Ishikawa (cell line): ENCODE results near the gene BPIFA1.

Experiments used
- CEBPB ChIP-seq: IDR thresholded peaks from 2 replicates; pipeline ENCODE4 v1.6.1; 2012
- CREB1 ChIP-seq: IDR thresholded peaks from 2 replicates; pipeline ENCODE4 v1.6.1; 2012; ENCODE audit warnings: low read depth
- EGR1 ChIP-seq: IDR thresholded peaks from 2 replicates; pipeline ENCODE4 v1.6.1; 2012
- FOXM1 ChIP-seq: IDR thresholded peaks from 2 replicates; pipeline ENCODE4 v1.6.1; 2012; ENCODE audit warnings: low read depth, borderline replicate concordance
- MAX ChIP-seq: IDR thresholded peaks from 2 replicates; pipeline ENCODE4 v1.6.1; 2012
- NFIC ChIP-seq: IDR thresholded peaks from 2 replicates; pipeline ENCODE4 v1.6.1; 2012
- RAD21 ChIP-seq: IDR thresholded peaks from 2 replicates; pipeline ENCODE4 v1.6.1; 2012; ENCODE audit warnings: low read depth
- REST ChIP-seq: IDR thresholded peaks from 2 replicates; pipeline ENCODE4 v1.6.1; 2012; ENCODE audit warnings: low read depth, mild to moderate bottlenecking
- TAF1 ChIP-seq: IDR thresholded peaks from 2 replicates; pipeline ENCODE4 v1.6.1; 2012; ENCODE audit warnings: low read depth, mild to moderate bottlenecking
- TCF12 ChIP-seq: IDR thresholded peaks from 2 replicates; pipeline ENCODE4 v1.6.1; 2012; ENCODE audit warnings: low read depth
- TEAD4 ChIP-seq: IDR thresholded peaks from 2 replicates; pipeline ENCODE4 v1.6.1; 2012
- USF1 ChIP-seq: IDR thresholded peaks from 2 replicates; pipeline ENCODE4 v1.6.1; 2012
- YY1 ChIP-seq: IDR thresholded peaks from 2 replicates; pipeline ENCODE4 v1.6.1; 2012; ENCODE audit warnings: low read depth
- ZBTB7A ChIP-seq: IDR thresholded peaks from 2 replicates; pipeline ENCODE4 v1.6.1; 2012; ENCODE audit warnings: low read depth

BPIFA1 gene

DNA sequence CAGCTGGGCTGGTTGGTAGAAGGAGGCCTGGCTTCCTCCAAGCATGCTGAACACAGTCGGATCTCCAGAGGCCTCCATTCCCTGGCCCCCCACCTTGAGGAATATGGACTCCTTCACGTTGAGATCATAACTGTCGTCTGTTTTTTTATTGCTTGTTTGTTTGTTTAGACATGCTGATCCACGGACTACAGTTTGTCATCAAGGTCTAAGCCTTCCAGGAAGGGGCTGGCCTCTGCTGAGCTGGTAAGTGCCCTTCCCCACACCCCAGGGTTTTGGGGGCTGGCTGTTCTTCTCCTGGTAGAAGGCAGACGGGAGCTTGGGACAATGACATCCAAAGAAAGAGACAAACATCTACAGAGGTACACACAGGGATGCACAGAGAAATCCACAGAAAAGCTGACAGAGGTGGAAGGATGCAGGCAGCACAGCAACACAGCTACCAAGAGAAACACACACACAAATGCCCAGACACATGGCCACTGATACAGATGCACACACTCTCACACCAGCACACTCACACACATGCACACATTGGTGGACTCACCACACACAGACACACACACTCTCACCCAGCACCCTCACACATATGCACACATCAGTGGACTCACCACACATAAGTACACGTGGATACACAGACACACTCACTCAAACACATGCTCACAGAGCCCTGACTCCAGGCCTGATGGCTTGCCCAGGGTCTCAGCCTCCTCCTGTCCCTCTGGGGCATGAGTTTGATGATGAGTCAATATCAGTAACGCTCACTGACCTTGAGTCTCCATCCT is 6.7 kb downstream of the BPIFA1 start:
- TF ChIP-seq MAX (no peak), USF1 (no peak), ZBTB7A (no peak), CREB1 (no peak), NFIC (no peak), EGR1 (no peak), FOXM1 (no peak), TEAD4 (no peak), YY1 (no peak), REST (no peak)

DNA sequence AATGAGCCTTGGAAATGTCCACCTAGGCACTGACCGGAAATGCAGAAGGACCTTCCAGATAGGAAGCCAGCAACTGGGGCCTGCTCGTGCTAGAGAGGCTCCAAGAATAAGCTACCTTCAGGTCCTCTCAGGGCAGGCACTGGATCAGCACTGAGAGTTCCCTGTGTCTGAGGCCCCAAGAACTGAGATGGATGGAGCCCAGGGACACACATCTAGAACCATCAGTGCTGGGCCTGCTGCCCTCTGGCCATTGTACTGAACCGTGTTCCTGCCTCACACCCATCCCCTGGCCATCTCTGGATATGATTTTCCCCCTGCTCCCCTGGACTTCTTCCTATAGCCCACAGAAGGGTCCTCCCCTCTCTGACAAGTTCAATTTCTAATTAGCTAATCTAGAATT is 10.3 kb downstream of the BPIFA1 start:
- TF ChIP-seq ZBTB7A, result no peak
- no peak for TF ChIP-seq USF1
- TF ChIP-seq REST, result peak; percentile 20; the same call in 1 of the 2 replicates
- TF ChIP-seq TAF1, result no peak
- no peak for TF ChIP-seq RAD21

DNA sequence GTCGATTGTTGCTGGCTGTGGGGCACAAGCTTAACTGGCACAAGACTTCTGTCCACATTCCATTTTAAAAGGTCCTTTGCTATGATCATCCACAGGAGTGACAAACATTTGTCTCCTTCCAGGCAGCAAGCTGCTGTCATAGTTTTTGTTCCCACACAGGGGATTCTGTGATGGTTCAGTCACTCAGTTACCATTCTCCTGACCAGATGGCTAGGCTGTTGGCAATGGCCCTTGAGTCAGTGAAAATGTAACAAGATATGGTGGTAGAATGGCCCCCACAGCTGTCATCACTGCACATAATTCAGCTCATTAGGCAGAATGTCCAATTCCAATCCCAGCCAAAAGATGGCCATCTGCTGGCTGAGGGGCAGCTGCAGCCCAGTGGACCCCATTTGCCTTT is 13.7 kb downstream of the BPIFA1 start:
- TF ChIP-seq REST (no peak), USF1 (no peak), TEAD4 (no peak), FOXM1 (no peak), ZBTB7A (no peak), EGR1 (no peak), TCF12 (no peak), CEBPB (no peak), YY1 (no peak), NFIC (no peak)

GRCh38 chr20:33250666-33251065 is 14.9 kb downstream of the BPIFA1 start:
- TF ChIP-seq ZBTB7A, result no peak

DNA sequence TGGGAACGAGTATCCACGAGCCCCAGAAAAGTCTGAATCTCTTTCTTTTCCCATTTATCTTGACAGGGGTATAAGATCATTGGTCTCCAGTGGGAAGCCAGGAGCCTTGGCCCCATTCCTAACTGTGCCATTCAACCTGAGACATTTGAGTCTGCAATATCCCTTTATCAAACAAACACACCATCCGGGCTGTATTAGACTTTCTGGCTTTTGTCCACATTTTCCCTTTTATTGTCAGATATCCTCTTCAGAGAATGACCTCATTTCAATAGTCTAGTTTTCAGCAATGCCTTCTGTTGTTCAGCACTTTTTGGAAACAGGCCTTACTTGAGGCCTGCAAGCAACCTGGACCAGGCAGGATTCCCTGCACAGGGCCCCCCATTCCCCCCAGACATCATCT is 15.7 kb downstream of the BPIFA1 start:
- TF ChIP-seq REST (no peak), ZBTB7A (no peak), CREB1 (no peak), USF1 (no peak), TEAD4 (no peak), YY1 (no peak)
